LNCAP (cell line): ENCODE results near the gene DYNC1I2.

ENCODE experiments used
- TF ChIP-seq, protein P1 (sequence below): fragments of 450-650 bp; IDR thresholded peaks from 2 replicates; pipeline ENCODE4 v1.5.1; 2017; ENCODE audit warnings: mild to moderate bottlenecking

The DYNC1I2 gene

DNA sequence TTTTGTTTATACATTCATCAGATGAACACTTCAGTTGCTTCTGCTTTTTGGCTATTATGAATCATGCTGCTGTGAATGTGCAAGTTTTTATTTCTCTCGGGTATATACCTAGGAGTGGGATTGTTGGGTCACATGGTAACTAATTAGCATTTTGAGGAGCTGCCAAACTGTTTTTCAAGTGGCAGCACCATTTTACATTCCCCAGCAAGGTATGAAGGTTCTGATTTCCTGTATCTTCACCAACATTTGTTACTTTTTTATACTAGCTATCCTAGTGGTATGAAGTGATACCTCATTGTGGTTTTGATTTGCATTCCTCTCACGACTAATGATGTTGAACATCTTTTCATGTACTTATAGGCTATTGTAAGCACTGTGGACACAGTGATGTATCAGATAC, 53.9 kb downstream of the DYNC1I2 start:
- TF ChIP-seq, protein P1, sequence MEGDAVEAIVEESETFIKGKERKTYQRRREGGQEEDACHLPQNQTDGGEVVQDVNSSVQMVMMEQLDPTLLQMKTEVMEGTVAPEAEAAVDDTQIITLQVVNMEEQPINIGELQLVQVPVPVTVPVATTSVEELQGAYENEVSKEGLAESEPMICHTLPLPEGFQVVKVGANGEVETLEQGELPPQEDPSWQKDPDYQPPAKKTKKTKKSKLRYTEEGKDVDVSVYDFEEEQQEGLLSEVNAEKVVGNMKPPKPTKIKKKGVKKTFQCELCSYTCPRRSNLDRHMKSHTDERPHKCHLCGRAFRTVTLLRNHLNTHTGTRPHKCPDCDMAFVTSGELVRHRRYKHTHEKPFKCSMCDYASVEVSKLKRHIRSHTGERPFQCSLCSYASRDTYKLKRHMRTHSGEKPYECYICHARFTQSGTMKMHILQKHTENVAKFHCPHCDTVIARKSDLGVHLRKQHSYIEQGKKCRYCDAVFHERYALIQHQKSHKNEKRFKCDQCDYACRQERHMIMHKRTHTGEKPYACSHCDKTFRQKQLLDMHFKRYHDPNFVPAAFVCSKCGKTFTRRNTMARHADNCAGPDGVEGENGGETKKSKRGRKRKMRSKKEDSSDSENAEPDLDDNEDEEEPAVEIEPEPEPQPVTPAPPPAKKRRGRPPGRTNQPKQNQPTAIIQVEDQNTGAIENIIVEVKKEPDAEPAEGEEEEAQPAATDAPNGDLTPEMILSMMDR, result no peak

GRCh38 chr2:171742760-171743159, 55.5 kb downstream of the DYNC1I2 start:
- TF ChIP-seq, protein P1, result no peak

- TF ChIP-seq, protein P1, result no peak
Measured at GRCh38 chr2:171745141-171745540, 57.9 kb downstream of the DYNC1I2 start.

DNA sequence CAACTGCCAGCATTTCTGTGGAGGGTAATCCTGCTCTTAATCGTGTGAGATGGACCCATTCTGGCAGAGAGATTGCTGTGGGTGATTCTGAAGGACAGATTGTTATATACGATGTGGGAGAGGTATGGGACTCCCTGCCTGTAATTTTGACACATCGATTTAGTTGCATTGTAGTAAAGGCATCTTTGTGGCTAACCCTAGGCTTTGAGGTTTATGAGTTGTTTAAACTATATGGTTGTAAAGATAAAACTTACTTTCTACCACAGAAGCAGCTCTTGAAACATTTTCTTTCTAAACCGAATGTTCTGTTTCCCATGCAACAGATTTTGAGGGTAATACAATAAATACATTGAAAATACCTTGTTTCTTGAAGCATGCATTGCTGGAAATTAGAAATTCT, 58.5 kb downstream of the DYNC1I2 start:
- TF ChIP-seq, protein P1, result no peak

DNA sequence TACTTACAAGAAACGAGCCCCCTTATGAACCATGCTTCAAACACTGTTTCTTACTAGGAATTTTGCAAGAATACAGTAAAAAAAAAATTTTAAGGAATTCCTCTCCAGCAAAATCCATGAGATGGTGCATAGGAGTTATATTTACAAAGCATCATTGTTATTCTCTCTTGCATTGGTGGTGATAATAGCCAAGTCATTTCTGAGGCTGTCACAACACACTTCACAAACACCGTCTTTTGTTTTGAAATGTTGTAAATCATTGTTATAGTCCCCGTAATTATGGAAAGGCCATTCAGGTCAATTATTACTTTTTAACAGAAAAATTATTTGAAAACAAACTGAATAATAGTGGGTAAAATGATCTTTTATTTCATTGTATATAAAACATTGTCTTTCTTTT, 60.1 kb downstream of the DYNC1I2 start:
- TF ChIP-seq, protein P1, result no peak

DNA sequence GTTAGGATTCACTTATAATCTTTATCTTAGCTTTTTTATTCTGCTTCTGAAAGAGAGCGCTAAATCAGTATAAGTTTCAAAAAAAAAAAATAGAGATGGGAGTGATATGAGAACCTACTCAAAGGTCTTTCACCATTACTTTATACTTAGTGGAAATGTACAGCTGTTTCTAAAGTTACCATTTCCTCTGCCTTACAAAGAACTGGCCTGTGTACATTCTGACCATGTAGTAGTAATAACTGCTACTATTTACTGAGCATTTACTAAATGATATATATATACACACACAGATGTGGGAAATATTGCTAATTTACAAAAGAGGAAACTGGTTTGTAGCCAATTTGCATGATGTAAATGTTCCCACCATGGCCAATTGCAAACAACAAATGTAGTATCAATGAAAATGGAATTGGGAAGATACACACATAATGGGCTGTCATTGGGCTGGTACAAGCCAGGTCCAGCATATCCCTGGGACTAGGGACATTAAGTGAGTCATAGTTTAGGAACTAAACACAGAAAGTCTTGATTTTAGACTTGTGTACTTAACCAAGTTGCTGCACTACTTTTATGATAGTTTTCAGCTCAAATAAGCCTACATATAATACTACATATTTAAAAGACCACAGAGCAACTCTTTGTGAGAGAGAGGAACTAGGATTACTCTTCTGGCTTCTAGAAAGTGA, 67.1 kb downstream of the DYNC1I2 start:
- TF ChIP-seq, protein P1, result no peak

GRCh38 chr2:171762879-171763573, 75.8 kb downstream of the DYNC1I2 start:
- TF ChIP-seq, protein P1, result no peak
